PFSK-1 (cell line): ENCODE data around the gene ST7.

ENCODE experiments used
- POLR2AphosphoS5 ChIP-seq: IDR thresholded peaks from 2 replicates; pipeline ENCODE4 v1.6.1; 2012; ENCODE audit warnings: low read depth, mild to moderate bottlenecking, control low read depth, low read length, moderate library complexity
- TF ChIP-seq, protein P1 (sequence below), 2 experiments: IDR thresholded peaks; 2 replicates each; pipeline versions ENCODE4 v1.6.1 to v1.8.0; 2011 to 2012; ENCODE audit warnings: low read depth in 2 of 2, low read length in 2 of 2, control low read depth in 1 of 2, inconsistent platforms in 1 of 2, mild to moderate bottlenecking in 1 of 2, moderate library complexity in 1 of 2; ENCODE audit not compliant: insufficient read depth in 1 of 2

DNA sequence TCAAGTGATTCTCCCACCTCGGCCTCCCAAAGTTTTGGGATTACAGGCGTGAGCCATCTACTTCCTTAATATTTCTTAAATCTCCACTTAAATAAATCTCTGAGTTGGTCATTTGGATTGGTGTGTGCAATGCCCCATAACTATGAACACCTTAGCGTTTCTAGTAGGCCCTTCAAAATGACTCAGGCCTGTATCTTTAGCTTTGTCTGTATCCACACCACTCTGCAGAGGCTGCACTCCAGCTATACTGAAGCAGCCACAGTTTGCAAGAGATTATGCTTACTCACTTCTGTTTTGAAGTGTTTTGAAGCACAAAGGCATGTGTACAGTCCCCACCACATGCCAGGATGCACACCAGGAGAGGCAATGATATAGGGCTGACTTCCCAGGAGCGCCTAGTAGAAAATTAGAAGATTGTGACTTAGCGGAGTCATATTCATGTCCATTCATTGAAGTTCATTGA lies 2.4 kb upstream of the ST7 start:
- no peak for TF ChIP-seq POLR2AphosphoS5
- TF ChIP-seq, protein P1, sequence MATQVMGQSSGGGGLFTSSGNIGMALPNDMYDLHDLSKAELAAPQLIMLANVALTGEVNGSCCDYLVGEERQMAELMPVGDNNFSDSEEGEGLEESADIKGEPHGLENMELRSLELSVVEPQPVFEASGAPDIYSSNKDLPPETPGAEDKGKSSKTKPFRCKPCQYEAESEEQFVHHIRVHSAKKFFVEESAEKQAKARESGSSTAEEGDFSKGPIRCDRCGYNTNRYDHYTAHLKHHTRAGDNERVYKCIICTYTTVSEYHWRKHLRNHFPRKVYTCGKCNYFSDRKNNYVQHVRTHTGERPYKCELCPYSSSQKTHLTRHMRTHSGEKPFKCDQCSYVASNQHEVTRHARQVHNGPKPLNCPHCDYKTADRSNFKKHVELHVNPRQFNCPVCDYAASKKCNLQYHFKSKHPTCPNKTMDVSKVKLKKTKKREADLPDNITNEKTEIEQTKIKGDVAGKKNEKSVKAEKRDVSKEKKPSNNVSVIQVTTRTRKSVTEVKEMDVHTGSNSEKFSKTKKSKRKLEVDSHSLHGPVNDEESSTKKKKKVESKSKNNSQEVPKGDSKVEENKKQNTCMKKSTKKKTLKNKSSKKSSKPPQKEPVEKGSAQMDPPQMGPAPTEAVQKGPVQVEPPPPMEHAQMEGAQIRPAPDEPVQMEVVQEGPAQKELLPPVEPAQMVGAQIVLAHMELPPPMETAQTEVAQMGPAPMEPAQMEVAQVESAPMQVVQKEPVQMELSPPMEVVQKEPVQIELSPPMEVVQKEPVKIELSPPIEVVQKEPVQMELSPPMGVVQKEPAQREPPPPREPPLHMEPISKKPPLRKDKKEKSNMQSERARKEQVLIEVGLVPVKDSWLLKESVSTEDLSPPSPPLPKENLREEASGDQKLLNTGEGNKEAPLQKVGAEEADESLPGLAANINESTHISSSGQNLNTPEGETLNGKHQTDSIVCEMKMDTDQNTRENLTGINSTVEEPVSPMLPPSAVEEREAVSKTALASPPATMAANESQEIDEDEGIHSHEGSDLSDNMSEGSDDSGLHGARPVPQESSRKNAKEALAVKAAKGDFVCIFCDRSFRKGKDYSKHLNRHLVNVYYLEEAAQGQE (IDR thresholded peaks at IDR 0.05; ENCODE audit: insufficient read depth in 1 of 2, low read depth in 2 of 2, low read length in 2 of 2): no peak
